Measurements from ENCODE around the gene ILDR1.
"Not testable (repeated sequence)": the region's sequence is repeated elsewhere in the genome, so short reads cannot be mapped to it uniquely, and the experiment has no call there.

ILDR1 gene

DNA sequence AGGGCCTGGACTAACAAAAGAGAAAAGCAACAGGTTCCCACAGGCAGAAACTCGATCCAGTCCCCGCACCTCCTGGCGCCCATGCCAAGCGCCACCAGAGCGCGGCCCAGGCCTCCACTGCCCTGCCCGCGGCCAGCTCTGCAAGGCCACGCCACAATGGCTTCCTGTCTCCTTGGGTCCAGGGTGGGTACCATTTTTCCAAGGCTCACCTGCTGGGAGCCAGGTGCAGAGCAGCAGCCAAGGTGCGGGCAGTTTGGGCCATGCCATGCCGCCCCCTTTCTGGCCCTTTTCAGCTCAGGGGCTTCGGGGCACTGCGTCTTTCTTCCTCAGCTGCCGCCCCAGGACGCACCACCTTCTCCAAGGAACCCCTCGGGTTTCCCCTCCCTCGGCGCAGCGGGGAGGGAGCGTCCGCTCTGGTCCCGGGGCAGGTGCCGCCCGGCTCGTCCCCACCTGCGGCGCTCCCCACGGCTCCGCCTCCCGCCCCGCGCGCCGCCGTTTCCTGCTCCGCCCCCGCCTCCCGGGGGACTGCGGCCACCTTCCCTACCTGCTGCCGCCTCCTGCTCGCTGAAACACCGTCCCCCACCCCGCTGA is at the start of gene ILDR1:
TSS of gene ILDR1 (minus strand) at position 437 of the 591 bp plus-strand sequence. CDS start at position 267, 170 bp downstream.
- DNase-seq, result peak; percentile 73 to 91

DNA sequence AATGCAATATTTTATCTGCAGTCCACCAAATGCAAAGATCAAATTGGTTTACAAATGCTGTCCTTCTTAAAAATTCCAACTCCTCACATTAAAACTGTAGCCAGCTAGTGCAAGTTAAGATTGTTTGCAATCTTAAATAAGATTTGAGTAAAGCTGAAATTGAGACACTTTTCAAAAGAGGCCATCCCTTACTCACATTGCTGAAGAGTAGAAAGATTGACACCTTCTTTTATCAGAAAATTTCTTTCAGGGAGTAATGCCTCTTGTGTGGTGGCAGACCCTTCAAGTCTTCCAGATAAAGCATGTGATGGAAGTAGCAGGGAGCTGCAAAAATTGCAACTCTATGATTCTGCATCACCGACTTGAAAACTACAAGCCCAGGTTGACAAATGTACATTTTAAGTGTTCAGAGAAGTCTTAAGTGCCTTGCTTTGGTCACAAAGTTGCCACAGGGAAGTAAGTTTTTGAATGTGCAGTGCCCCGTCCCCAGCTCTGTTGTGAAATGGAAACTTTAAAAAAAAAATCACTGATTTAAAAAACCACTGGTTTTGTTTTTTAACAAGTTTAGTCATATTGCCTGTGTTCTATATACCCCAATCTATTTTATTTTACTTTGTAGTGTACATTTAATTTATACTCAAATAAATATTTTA is 45.7 kb upstream of the ILDR1 start:
- no peak for DNase-seq

GRCh38 chr3:122067214-122067550 is 45.1 kb upstream of the ILDR1 start:
- DNase-seq, result no peak

- DNase-seq, result no peak
Observed at GRCh38 chr3:122066331-122067213, 44.5 kb upstream of the ILDR1 start.

DNA sequence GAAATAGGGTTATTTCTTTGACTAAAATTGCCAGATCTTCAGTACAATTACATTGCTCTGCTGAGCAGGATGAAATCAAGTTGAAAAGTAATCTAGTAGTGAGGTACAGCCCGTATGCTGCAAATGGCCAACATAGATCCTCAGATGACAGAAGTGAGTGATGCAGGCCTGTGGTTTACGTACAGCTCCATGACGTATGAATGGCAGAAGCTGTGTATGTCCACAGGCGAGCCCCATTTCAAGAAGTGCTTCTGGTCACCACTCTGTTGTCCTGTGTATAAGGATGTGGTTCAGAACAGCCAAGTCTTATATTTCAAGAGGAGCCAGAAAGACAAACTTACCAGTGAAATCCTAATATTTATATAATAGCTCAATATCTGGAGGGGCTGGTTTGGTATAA is 42.3 kb upstream of the ILDR1 start:
- DNase-seq, result no peak

- DNase-seq, result no peak
Observed at GRCh38 chr3:122063908-122064307, 41.9 kb upstream of the ILDR1 start.

DNA sequence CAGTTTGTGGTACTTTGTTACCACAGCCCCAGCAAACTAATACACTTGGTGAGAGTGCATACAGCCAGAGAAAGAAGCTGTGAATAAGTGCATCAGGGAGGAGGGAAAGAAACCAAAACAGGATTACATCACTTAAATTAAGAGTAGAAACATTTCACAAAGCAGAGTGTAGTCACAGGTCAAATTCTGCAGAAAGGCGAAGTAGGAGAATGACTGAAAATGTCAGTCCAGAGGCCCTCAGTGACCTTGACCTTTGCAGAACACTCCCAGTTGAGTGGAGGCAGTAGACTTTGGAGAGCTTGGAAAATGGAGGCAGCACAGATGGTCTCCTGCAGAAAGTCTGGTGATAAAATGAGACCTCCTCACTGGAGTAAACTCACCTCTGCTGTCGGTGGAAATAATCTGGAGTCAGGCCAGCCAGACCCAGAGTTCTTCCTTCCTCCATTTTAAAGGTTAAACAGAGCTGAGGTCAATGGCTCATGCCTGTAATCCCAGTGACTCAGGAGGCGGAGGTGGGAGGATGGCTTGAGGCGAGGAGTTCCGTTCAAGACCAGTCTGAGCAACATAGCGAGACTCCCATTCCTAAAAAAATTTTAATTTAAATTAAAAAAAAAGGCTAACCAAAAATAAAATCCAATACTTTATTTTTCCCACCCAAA is 38.1 kb upstream of the ILDR1 start:
- DNase-seq, result no peak

- no peak for DNase-seq
Observed at GRCh38 chr3:122058294-122058693, 36.2 kb upstream of the ILDR1 start.

GRCh38 chr3:122057671-122058070 is 35.6 kb upstream of the ILDR1 start:
- no peak for DNase-seq

DNA sequence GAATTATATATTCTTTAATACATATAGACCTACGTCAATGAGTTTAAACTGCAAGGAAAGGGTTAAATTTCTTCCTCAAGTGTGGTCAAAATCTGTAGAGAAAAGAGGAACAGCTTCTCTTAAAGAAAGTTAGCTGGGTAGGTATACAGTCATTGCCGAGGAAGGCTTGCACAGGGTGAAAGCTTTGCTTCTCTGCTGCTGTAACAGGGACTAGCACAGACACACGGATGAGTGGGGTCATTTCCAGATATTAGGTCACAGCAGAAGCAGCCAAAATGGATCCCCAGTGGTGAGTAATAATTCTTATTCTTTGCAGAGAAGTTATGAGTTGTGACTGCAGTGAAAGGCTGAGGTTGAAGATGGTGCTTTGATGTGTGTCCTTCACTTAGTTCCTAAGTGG is 33.2 kb upstream of the ILDR1 start, which contains the start of gene CD86:
TSS of gene CD86 (plus strand) at position 148 of the 400 bp plus-strand sequence. CDS start at position 276, 128 bp downstream.
- no peak for DNase-seq

GRCh38 chr3:122052968-122053367 is 30.9 kb upstream of the ILDR1 start:
- no peak for DNase-seq

DNA sequence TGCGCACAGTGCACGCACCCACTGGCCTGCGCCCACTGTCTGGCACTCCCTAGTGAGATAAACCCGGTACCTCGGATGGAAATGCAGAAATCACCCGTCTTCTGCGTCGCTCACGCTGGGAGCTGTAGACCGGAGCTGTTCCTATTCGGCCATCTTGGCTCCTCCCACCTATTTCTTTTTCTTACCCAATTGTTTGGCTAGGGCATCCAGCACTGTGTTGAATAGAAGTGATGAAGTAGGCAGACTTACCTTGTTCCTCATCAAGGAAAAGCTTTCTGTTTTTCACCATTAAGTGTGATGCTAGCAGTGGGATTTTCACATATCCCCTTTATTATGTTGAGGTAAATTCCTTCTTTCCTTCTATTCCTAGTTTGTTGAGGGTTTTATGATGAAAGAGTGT is 25.7 kb upstream of the ILDR1 start:
- DNase-seq, result not testable (repeated sequence)

DNA sequence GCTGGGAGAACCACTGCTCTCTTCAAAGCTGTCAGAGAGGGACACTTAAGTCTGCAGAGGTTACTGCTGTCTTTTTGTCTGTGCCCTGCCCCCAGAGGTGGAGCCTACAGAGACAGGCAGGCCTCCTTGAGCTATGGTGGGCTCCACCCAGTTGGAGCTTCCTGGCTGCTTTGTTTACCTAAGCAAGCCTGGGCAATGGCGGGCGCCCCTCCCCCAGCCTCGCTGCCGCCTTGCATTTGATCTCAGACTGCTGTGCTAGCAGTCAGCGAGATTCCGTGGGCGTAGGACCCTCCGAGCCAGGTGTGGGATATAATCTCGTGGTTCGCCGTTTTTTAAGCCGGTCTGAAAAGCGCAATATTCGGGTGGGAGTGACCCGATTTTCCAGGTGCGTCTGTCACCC is 25.2 kb upstream of the ILDR1 start:
- DNase-seq, result not testable (repeated sequence)

- DNase-seq, result no peak
Observed at GRCh38 chr3:122033023-122033422, 11.0 kb upstream of the ILDR1 start.

GRCh38 chr3:122032531-122032930 is 10.5 kb upstream of the ILDR1 start:
- no peak for DNase-seq

- DNase-seq, result no peak
Observed at GRCh38 chr3:122031123-122031468, 9.0 kb upstream of the ILDR1 start.

DNA sequence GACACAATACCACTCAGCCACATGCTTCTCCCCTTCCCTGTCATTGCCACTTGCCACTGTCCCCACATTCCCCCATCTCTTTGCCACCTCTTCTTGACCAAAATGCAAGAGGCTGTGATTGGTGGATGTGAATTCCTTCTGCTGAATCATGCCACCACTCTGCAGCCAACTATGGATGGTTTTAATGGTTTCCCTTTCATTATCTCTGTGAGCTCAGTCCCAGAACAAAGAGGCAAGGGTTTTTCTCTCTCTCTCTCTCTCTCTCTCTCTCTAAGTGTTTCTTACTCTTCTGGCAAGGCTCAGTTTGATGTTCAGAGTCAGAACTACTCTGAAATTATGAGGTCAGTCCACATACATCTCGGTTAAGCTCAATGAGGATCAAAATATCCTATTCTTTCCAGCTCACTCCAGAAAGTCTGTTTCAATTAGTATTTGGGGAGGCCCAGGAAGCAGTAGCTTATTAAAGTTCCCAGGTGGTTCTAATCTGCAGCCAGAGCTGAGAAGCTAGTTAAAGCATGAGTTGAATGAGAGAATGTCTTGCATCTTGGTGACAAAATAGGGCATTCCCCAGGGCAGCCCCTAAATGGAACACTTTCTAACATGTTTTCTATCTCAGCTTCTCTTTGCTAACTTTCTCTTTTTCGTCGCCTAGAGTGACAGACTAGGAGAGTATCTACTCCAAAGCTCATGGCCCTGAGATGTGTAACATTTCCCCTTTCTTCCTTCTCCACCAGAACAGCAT is 8.5 kb upstream of the ILDR1 start:
- no peak for DNase-seq

- peak; percentile 76 to 85 for DNase-seq
Observed at GRCh38 chr3:122025296-122025695, 3.2 kb upstream of the ILDR1 start.

- DNase-seq, result no peak
Observed at GRCh38 chr3:122024800-122025199, 2.8 kb upstream of the ILDR1 start.

DNA sequence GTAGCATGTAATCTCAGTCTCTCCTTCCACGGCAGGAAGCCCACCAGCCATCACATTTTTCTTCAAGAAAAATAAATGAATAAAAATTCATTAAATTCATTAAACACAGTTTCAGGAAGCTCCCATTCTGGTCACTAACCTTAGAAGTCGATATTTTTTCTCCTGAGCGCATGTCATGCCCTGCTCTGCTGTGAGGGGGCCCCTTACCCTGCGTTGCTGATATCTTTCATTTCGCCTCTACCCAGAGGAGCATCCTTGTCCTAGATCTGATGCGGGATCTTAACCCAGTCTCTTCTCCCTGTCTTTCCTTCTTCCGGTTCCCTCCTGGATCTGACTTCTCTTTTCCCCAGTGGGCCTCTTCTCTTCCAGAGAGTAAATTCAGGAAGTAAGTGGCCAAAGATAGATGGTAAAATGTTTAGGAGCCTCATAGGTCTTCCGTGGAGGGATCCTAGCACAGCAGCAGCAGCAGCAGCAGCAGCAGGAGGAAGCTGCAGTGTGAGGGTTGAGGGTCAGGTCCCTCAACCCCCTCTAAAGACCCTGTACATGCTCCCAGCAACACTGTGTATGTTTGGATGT is 1.4 kb upstream of the ILDR1 start:
- DNase-seq, result peak; percentile 17 to 39

DNA sequence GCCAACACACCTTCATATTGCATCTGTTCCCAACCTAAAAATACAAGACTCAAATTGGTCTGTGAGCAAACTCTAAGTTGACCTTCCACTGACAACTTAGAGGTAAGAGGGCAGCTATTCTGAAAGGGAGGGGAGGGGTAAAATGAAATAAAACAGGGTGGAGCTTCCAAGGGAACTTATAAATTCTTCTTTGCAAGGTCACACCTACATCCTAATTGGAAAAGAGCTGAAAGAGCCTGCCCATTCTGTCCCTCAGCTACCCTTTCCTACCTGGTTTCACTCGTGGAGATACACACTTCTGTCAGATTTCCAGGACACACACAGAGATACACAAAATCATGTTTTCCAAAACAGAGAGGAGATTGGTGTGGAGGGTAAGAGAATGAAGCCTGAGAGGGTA is 1.0 kb downstream of the ILDR1 start:
- no peak for DNase-seq

DNA sequence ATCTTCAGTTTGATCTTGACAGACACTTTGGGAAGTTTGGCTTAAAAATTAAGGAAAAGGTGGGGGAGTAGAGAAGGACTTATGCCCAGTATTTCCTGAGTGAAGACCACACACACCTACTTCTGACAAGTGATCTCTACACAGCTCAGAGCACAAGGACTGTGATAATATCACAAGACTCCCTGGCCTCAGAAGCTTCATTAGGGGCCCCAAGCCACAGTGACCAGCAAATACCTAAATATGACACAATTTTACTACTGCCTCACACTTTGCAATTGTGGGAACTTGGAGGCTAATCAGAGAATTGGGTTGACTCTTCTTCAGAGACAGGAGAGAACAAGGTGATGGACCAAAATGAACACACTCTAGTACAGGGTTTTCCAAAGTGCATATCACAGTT is 2.6 kb downstream of the ILDR1 start:
- no peak for DNase-seq

All from NCI-H526 (cell line).